T-cell (primary cell): ENCODE data around the gene NEGR1. TPM values are rescaled to one million over a fixed set of nuclear protein-coding genes. Genes with fewer than 3 reads are reported as not detected.

Source experiments
- ATAC-seq, 4 experiments: fragments of 200-7000 bp in 3 of 4; fragments of 150-1000 bp in 1 of 4; cut with Tn5 transposase; replicated peaks in 1 of 4; 1 replicate in 3 of 4; 2 replicates in 1 of 4; pipeline ENCODE4 v1.10.0; 2021; ENCODE audit warnings: moderate library complexity in 3 of 4, mild to moderate bottlenecking in 2 of 4, moderate number of reproducible peaks in 1 of 4
- CTCF ChIA-PET, 2 donors: fragments of 300-600 bp; sonication (Branson Sonifier 250); formaldehyde crosslinking; loops; one replicate each; lab custom pipeline; 2022; ENCODE audit warnings: antibody characterized with exemption in 2 of 2; lab: Charles Lee
- POLR2A ChIA-PET, 2 donors: fragments of 300-600 bp; sonication (Branson Sonifier 250); formaldehyde crosslinking; loops; one replicate each; lab custom pipeline; 2022; ENCODE audit warnings: antibody characterized with exemption in 2 of 2; lab: Charles Lee
- DNase-seq, 35 experiments: peaks; one replicate each; pipeline versions ENCODE4 v3.0.0 to v3.0.0-alpha.2; 2013 to 2023
- H3K27ac ChIP-seq: one replicate; pipeline ENCODE4 v1.5.1; 2013; ENCODE audit warnings: low read length
- H3K27me3 ChIP-seq, 2 experiments: replicated peaks in 1 of 2; 1 replicate in 1 of 2; 2 replicates in 1 of 2; pipeline versions ENCODE4 v1.6.1 to v1.7.0; 2013; ENCODE audit warnings: low read length in 1 of 2, mixed read lengths in 1 of 2; ENCODE audit not compliant: control insufficient read depth in 2 of 2, insufficient read depth in 2 of 2; ENCODE audit errors: extremely low read depth in 1 of 2
- H3K36me3 ChIP-seq, 2 donors: 1 replicate in 1 of 2; 2 replicates in 1 of 2; pipeline versions ENCODE4 v1.6.1 to v1.7.0; 2013; ENCODE audit warnings: low read length in 1 of 2; ENCODE audit not compliant: control insufficient read depth in 2 of 2, insufficient read depth in 1 of 2; ENCODE audit errors: extremely low read depth in 1 of 2
- H3K4me1 ChIP-seq, 2 experiments: 1 replicate in 1 of 2; 2 replicates in 1 of 2; pipeline versions ENCODE4 v1.6.1 to v1.7.0; 2013; ENCODE audit warnings: low read length in 2 of 2, mixed read lengths in 1 of 2; ENCODE audit not compliant: insufficient read depth in 2 of 2, control insufficient read depth in 1 of 2; ENCODE audit errors: extremely low read depth in 1 of 2
- H3K4me3 ChIP-seq, 2 donors: 1 replicate in 1 of 2; 2 replicates in 1 of 2; pipeline versions ENCODE4 v1.5.1 to v1.7.0; 2013; ENCODE audit warnings: mild to moderate bottlenecking in 2 of 2, low read length in 1 of 2, moderate library complexity in 1 of 2; ENCODE audit not compliant: control insufficient read depth in 1 of 2; ENCODE audit errors: extremely low read depth in 1 of 2
- H3K9me3 ChIP-seq: 2 replicates; pipeline ENCODE4 v1.7.0; 2013
- H3K27ac Mint-ChIP-seq, 2 donors: one replicate each; pipeline ENCODE4 v1.8.0; 2020 to 2021; ENCODE audit warnings: mild to moderate bottlenecking in 2 of 2, mixed read lengths in 2 of 2
- H3K27me3 Mint-ChIP-seq, 2 donors: one replicate each; pipeline ENCODE4 v1.8.0; 2021 to 2022; ENCODE audit warnings: mixed read lengths in 2 of 2
- H3K36me3 Mint-ChIP-seq: one replicate; pipeline ENCODE4 v1.8.0; 2021; ENCODE audit warnings: mixed read lengths
- H3K4me1 Mint-ChIP-seq, 3 donors: one replicate each; pipeline ENCODE4 v1.8.0; 2020 to 2022; ENCODE audit warnings: mixed read lengths in 3 of 3, mild to moderate bottlenecking in 1 of 3
- H3K4me3 Mint-ChIP-seq, 3 donors: one replicate each; pipeline ENCODE4 v1.8.0; 2020 to 2022; ENCODE audit warnings: mild to moderate bottlenecking in 3 of 3, mixed read lengths in 3 of 3, moderate library complexity in 3 of 3
- H3K9me3 Mint-ChIP-seq, 3 donors: one replicate each; pipeline ENCODE4 v1.8.0; 2020 to 2022; ENCODE audit warnings: mixed read lengths in 3 of 3
- WGBS: methylation state at CpG from one replicate; pipeline ENCODE4 v1.1.5; 2013; ENCODE audit warnings: missing lambda C conversion rate; ENCODE audit not compliant: insufficient coverage; 5-methylcytosine and 5-hydroxymethylcytosine counted together
- total RNA-seq, 35 experiments: library from RNA in 6 of 35; stranded (reverse) in 6 of 35; fragments of 120-200 nt in 1 of 35; gene quantifications; one replicate each; pipeline versions ENCODE4 v1.2.1 to v1.2.4 and lab custom pipeline; 2013 to 2026

NEGR1 gene
- total RNA-seq, 5 donors from 2014 or later (not counting 1 experiment from before 2014, with no cell fraction given), result 0.05 to 0.26 (median 0.14) TPM; not detected in 1

DNA sequence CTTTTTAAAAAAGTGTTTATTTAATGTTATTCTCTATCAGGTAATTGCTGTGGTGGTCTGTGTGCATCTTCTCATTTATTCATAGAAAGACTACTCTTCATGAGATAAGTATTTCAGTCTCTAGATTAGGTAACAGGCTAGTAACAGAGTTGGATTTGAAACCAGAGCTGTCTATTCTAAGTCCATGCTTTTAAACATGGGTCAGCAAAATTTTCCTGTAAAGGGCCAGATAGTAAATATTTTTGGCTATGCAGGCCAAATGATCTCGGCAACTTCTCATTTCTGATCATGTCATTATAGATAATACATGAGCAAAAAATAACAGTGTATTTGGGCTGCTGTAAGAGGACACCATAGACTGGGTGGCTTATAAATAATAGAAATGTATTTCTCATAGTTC is 715.9 kb downstream of the NEGR1 start:
- Mint-ChIP-seq H3K4me3 (no peak overlapping the region), H3K36me3 (no peaks in the 10 kb centered on the region), H3K4me1 (no peaks in the 10 kb centered on the region), H3K27ac (no peak overlapping the region), H3K9me3 (peaks cover 0 to 9% (median 0%) of the 10 kb centered on the region in 3 donors), H3K27me3 (no peaks in the 10 kb centered on the region)
- ChIA-PET POLR2A (no interaction called here), CTCF (no interaction called here)
- no peak overlapping the region for H3K4me3 ChIP-seq
- no peaks in the 10 kb centered on the region for H3K4me1 ChIP-seq
- H3K9me3 ChIP-seq, result no peaks in the 10 kb centered on the region
- no peaks in the 10 kb centered on the region for H3K27me3 ChIP-seq
- no CpG with 5 or more reads among the region's 1 CpG for WGBS
- DNase-seq (no peak), ATAC-seq (no peak)
- H3K27ac ChIP-seq, result no peak overlapping the region
- H3K36me3 ChIP-seq, result no peaks in the 10 kb centered on the region

DNA sequence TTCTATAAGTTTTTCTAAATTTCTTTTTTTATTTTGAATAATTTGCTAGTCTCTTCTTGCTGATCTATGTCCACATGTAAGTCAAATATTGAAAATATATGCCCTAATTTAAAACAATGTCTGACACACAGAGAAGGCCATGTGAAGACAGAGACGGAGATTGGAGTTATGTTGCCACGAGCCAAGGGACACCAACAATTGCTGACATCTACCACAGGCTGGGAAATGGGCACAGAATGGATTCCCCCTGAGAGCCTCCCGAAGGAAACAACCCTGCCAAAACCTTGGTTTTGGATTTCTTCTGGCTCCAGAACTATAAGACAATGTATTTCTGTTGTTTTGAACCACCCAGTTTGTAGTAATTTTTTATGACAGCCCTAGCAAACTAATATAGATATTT is 716.5 kb downstream of the NEGR1 start:
- no peak overlapping the region for H3K27ac ChIP-seq
- no peaks in the 10 kb centered on the region for H3K9me3 ChIP-seq
- H3K4me3 ChIP-seq, result no peak overlapping the region
- no peak overlapping the region for H3K4me3 Mint-ChIP-seq
- H3K27me3 ChIP-seq, result no peaks in the 10 kb centered on the region
- no peaks in the 10 kb centered on the region for H3K36me3 Mint-ChIP-seq
- H3K4me1 ChIP-seq, result no peaks in the 10 kb centered on the region
- 60% methylated on average over 2 of the region's 3 CpGs for WGBS
- no peaks in the 10 kb centered on the region for H3K36me3 ChIP-seq
- DNase-seq (no peak), ATAC-seq (no peak)
- H3K4me1 Mint-ChIP-seq, result no peaks in the 10 kb centered on the region
- POLR2A ChIA-PET, result no interaction called here
- no peaks in the 10 kb centered on the region for H3K27me3 Mint-ChIP-seq
- H3K27ac Mint-ChIP-seq, result no peak overlapping the region
- CTCF ChIA-PET, result no interaction called here
- peaks cover 0 to 9% (median 0%) of the 10 kb centered on the region in 3 donors for H3K9me3 Mint-ChIP-seq

DNA sequence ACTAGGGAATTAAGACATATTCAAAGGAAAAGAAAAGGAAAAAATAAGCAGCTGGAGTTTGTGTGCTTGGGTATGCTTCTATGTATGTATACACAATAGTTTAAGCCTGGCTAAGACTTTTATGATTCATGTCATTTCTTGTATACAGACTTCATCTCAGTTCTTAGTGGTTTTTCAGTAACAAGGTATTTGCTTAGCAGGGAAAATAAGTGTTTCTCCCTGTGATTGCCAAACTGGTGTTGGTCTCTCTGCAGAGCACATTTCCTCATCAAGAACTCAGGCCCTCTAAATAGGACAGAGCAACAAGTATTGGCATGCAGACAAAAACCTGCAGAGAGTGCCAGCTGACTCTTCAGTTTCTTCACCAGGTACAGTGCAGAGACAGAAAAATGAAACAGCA is 717.1 kb downstream of the NEGR1 start:
- H3K27me3 Mint-ChIP-seq, result no peaks in the 10 kb centered on the region
- H3K36me3 Mint-ChIP-seq, result no peaks in the 10 kb centered on the region
- Histone ChIP-seq H3K4me1 (no peaks in the 10 kb centered on the region), H3K36me3 (no peaks in the 10 kb centered on the region), H3K9me3 (no peaks in the 10 kb centered on the region), H3K4me3 (no peak overlapping the region), H3K27ac (no peak overlapping the region), H3K27me3 (no peaks in the 10 kb centered on the region)
- ChIA-PET CTCF (no interaction called here), POLR2A (no interaction called here)
- no peaks in the 10 kb centered on the region for H3K4me1 Mint-ChIP-seq
- no peak overlapping the region for H3K4me3 Mint-ChIP-seq
- ATAC-seq (no peak), DNase-seq (no peak)
- no peak overlapping the region for H3K27ac Mint-ChIP-seq
- peaks cover 0 to 9% (median 0%) of the 10 kb centered on the region in 3 donors for H3K9me3 Mint-ChIP-seq

- POLR2A ChIA-PET, result no interaction called here
- DNase-seq (no peak), ATAC-seq (no peak)
- Mint-ChIP-seq H3K27ac (no peak overlapping the region), H3K27me3 (no peaks in the 10 kb centered on the region), H3K9me3 (peaks cover 0 to 12% (median 0%) of the 10 kb centered on the region in 3 donors), H3K4me1 (no peaks in the 10 kb centered on the region), H3K36me3 (no peaks in the 10 kb centered on the region), H3K4me3 (no peak overlapping the region)
- CTCF ChIA-PET, result no interaction called here
- H3K4me3 ChIP-seq, result no peak overlapping the region
- H3K27me3 ChIP-seq, result no peaks in the 10 kb centered on the region
- no peak overlapping the region for H3K27ac ChIP-seq
- H3K9me3 ChIP-seq, result no peaks in the 10 kb centered on the region
- 80% methylated on average over 1 of the region's 1 CpG for WGBS
- no peaks in the 10 kb centered on the region for H3K4me1 ChIP-seq
- H3K36me3 ChIP-seq, result no peaks in the 10 kb centered on the region
Observed at GRCh38 chr1:71562298-71562697, 720.0 kb downstream of the NEGR1 start.

DNA sequence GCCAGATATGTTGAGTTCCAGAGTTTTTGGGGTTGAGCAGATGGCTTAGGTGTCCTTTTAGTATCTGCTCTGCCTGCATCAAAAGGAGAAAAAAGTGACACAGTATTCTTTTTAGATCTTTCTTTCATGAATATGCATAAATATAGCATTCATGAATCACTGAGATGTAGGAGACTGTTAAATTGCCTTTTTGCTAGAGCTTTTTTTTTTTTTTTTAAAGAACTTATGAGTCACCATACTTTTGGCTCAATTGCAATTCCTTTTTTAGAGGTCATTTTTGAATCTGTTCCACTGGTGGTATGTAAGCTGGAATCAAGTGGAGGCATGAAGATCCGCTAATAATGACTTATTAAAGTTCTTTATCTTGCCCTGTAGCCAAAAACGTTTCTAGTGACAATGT is 720.6 kb downstream of the NEGR1 start:
- peaks cover 0 to 12% (median 4%) of the 10 kb centered on the region in 3 donors for H3K9me3 Mint-ChIP-seq
- no peaks in the 10 kb centered on the region for H3K4me1 Mint-ChIP-seq
- no peak overlapping the region for H3K4me3 Mint-ChIP-seq
- no peaks in the 10 kb centered on the region for H3K27me3 Mint-ChIP-seq
- Histone ChIP-seq H3K36me3 (no peaks in the 10 kb centered on the region), H3K27me3 (no peaks in the 10 kb centered on the region), H3K4me3 (no peak overlapping the region), H3K27ac (no peak overlapping the region), H3K9me3 (no peaks in the 10 kb centered on the region), H3K4me1 (no peaks in the 10 kb centered on the region)
- DNase-seq (no peak), ATAC-seq (no peak)
- POLR2A ChIA-PET, result no interaction called here
- no peaks in the 10 kb centered on the region for H3K36me3 Mint-ChIP-seq
- H3K27ac Mint-ChIP-seq, result no peak overlapping the region
- WGBS, result no CpG with 5 or more reads among the region's 2 CpGs
- CTCF ChIA-PET, result no interaction called here

- Histone ChIP-seq H3K9me3 (no peaks in the 10 kb centered on the region), H3K27ac (no peak overlapping the region), H3K36me3 (no peaks in the 10 kb centered on the region), H3K4me3 (no peak overlapping the region), H3K27me3 (no peaks in the 10 kb centered on the region), H3K4me1 (no peaks in the 10 kb centered on the region)
- DNase-seq (no peak), ATAC-seq (no peak)
- ChIA-PET CTCF (no interaction called here), POLR2A (no interaction called here)
- Mint-ChIP-seq H3K36me3 (no peaks in the 10 kb centered on the region), H3K4me3 (no peak overlapping the region), H3K4me1 (no peaks in the 10 kb centered on the region), H3K9me3 (peaks cover 0 to 12% (median 4%) of the 10 kb centered on the region in 3 donors), H3K27ac (no peak overlapping the region), H3K27me3 (no peaks in the 10 kb centered on the region)
- no CpG with 5 or more reads among the region's 2 CpGs for WGBS
Observed at GRCh38 chr1:71561206-71561605, 721.1 kb downstream of the NEGR1 start.

DNA sequence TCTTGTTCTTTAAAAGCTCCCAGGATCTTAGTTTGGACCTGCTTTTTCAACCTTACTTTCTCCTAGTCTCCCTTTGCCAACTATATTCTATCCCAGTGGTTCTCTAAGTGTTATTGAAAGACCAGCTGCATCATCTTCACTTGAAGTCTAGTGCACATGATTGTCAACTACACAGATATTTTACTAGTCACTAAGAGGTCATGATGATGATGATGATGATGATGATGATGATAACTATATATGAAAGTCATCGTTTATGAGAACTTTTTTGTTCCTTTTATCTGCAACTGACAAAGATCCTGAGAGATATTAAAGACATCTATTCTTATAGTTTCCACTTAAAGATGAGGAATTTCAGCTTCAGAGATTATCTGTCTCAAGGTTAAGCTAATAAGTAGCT is 722.5 kb downstream of the NEGR1 start:
- H3K27ac ChIP-seq, result no peak overlapping the region
- Mint-ChIP-seq H3K27me3 (no peaks in the 10 kb centered on the region), H3K4me1 (no peaks in the 10 kb centered on the region), H3K9me3 (peaks cover 0 to 12% (median 4%) of the 10 kb centered on the region in 3 donors), H3K36me3 (no peaks in the 10 kb centered on the region), H3K4me3 (no peak overlapping the region), H3K27ac (no peak overlapping the region)
- H3K9me3 ChIP-seq, result no peaks in the 10 kb centered on the region
- no peaks in the 10 kb centered on the region for H3K27me3 ChIP-seq
- WGBS, result no CpG with 5 or more reads among the region's 1 CpG
- no peak overlapping the region for H3K4me3 ChIP-seq
- H3K4me1 ChIP-seq, result no peaks in the 10 kb centered on the region
- ChIA-PET CTCF (no interaction called here), POLR2A (no interaction called here)
- H3K36me3 ChIP-seq, result no peaks in the 10 kb centered on the region
- ATAC-seq (no peak), DNase-seq (no peak)
